HepG2 (cell line): ENCODE measurements around the gene IPP. TPM values are rescaled to one million over a fixed set of nuclear protein-coding genes. Genes with fewer than 3 reads are reported as not detected.
A peak's percentile ranks its signal among the peaks of the same experiment; 100 is the strongest.

Experiments
- ARNT2 ChIP-seq: sonication (generic); formaldehyde crosslinking; IDR thresholded peaks from 2 replicates; pipeline ENCODE4 v1.8.0; 2022; ENCODE audit warnings: mild to moderate bottlenecking, low read depth, missing genetic modification reagents, moderate library complexity
- JARID2 ChIP-seq: sonication (generic); formaldehyde crosslinking; IDR thresholded peaks from 2 replicates; pipeline ENCODE4 v1.8.1; 2023; ENCODE audit warnings: missing genetic modification reagents, inconsistent platforms; ENCODE audit not compliant: insufficient replicate concordance
- MBNL3 ChIP-seq: fragments of 250-450 bp; sonication (Bioruptor Pico); conservative IDR thresholded peaks from 2 replicates; pipeline ENCODE4 v1.8.0; 2022; ENCODE audit warnings: mild to moderate bottlenecking, inconsistent platforms
- NCOR1 ChIP-seq: fragments of 200-600 bp; sonication (generic); IDR thresholded peaks from 2 replicates; pipeline ENCODE4 v1.7.0; 2017; ENCODE audit warnings: antibody characterized with exemption, low read length, borderline replicate concordance
- NR2F1 ChIP-seq, 2 experiments: fragments of 450-650 bp in 1 of 2; formaldehyde crosslinking in 1 of 2; IDR thresholded peaks; 2 replicates each; pipeline versions ENCODE4 v1.5.0 to v1.6.1; 2016 to 2020; ENCODE audit warnings: mild to moderate bottlenecking in 1 of 2, missing compliant biosample characterization in 1 of 2, missing genetic modification reagents in 1 of 2, moderate library complexity in 1 of 2
- RARG ChIP-seq: sonication (generic); formaldehyde crosslinking; IDR thresholded peaks from 2 replicates; pipeline ENCODE4 v1.4.0; 2020; ENCODE audit warnings: low read depth, mild to moderate bottlenecking, missing genetic modification reagents
- RFX3 ChIP-seq: IDR thresholded peaks from 2 replicates; pipeline ENCODE4 v1.6.1; 2016; ENCODE audit warnings: missing biosample characterization, missing genetic modification reagents
- SP4 ChIP-seq: sonication (generic); formaldehyde crosslinking; IDR thresholded peaks from 2 replicates; pipeline ENCODE4 v1.8.1; 2023; ENCODE audit warnings: mild to moderate bottlenecking, missing genetic modification reagents
- TGIF2 ChIP-seq: IDR thresholded peaks from 2 replicates; pipeline ENCODE4 v1.6.1; 2016; ENCODE audit warnings: control low read depth, missing compliant biosample characterization
- ZC3H4 ChIP-seq: sonication (generic); formaldehyde crosslinking; IDR thresholded peaks from 2 replicates; pipeline ENCODE4 v1.4.0; 2020; ENCODE audit warnings: missing genetic modification reagents, borderline replicate concordance
- ZNF496 ChIP-seq: sonication (generic); formaldehyde crosslinking; IDR thresholded peaks from 2 replicates; pipeline ENCODE4 v1.8.1; 2023; ENCODE audit warnings: mild to moderate bottlenecking, moderate library complexity, missing genetic modification reagents; ENCODE audit not compliant: insufficient replicate concordance
- ZNF709 ChIP-seq: sonication (generic); formaldehyde crosslinking; IDR thresholded peaks from 2 replicates; pipeline ENCODE4 v1.5.0; 2020; ENCODE audit warnings: mild to moderate bottlenecking, missing genetic modification reagents
- ZNF780A ChIP-seq: sonication (generic); formaldehyde crosslinking; IDR thresholded peaks from 2 replicates; pipeline ENCODE4 v1.8.0; 2022; ENCODE audit warnings: mild to moderate bottlenecking, missing genetic modification reagents, moderate library complexity
- polyA plus RNA-seq, 8 experiments: library from polyadenylated mRNA; depleted of rRNA in 3 of 8; stranded (reverse) in 7 of 8; unstranded in 1 of 8; fragments of >200 nt; fragmentation: Illumina TruSeq in 4 of 8; extraction: Trizol in 4 of 8; gene quantifications; 2 replicates each; pipeline versions ENCODE4 v1.2.1 to v1.2.3, GENCODE V29; 2011 to 2016; ENCODE audit warnings: low read depth in 4 of 8, missing spikeins in 1 of 8, mixed read lengths in 1 of 8; ENCODE audit not compliant: insufficient read depth in 1 of 8
- total RNA-seq, 5 experiments: library from RNA; depleted of rRNA; stranded (reverse); fragments of >200 nt; fragmentation: Illumina TruSeq; extraction: Trizol; gene quantifications; 2 replicates each; pipeline ENCODE4 v1.2.3, GENCODE V29; 2016; ENCODE audit warnings: low read depth in 1 of 5
- TF ChIP-seq, protein P1 (sequence below): sonication (generic); formaldehyde crosslinking; IDR thresholded peaks from 2 replicates; pipeline ENCODE4 v1.5.1; 2020; ENCODE audit warnings: mild to moderate bottlenecking, missing genetic modification reagents, moderate library complexity
- TF ChIP-seq, protein P2 (sequence below): sonication (generic); formaldehyde crosslinking; conservative IDR thresholded peaks from 2 replicates; pipeline ENCODE4 v1.4.0; 2020; ENCODE audit warnings: mild to moderate bottlenecking, missing genetic modification reagents, moderate library complexity
- TF ChIP-seq, protein P3 (sequence below): sonication (generic); formaldehyde crosslinking; IDR thresholded peaks from 2 replicates; pipeline ENCODE4 v1.4.0; 2020; ENCODE audit warnings: low read depth, missing genetic modification reagents

IPP gene
- total and polyA plus RNA-seq, 2 of the 13 experiments (the other 11 are each of a cell fraction or from before 2014, with no cell fraction given): 3.0 to 9.7 TPM

DNA sequence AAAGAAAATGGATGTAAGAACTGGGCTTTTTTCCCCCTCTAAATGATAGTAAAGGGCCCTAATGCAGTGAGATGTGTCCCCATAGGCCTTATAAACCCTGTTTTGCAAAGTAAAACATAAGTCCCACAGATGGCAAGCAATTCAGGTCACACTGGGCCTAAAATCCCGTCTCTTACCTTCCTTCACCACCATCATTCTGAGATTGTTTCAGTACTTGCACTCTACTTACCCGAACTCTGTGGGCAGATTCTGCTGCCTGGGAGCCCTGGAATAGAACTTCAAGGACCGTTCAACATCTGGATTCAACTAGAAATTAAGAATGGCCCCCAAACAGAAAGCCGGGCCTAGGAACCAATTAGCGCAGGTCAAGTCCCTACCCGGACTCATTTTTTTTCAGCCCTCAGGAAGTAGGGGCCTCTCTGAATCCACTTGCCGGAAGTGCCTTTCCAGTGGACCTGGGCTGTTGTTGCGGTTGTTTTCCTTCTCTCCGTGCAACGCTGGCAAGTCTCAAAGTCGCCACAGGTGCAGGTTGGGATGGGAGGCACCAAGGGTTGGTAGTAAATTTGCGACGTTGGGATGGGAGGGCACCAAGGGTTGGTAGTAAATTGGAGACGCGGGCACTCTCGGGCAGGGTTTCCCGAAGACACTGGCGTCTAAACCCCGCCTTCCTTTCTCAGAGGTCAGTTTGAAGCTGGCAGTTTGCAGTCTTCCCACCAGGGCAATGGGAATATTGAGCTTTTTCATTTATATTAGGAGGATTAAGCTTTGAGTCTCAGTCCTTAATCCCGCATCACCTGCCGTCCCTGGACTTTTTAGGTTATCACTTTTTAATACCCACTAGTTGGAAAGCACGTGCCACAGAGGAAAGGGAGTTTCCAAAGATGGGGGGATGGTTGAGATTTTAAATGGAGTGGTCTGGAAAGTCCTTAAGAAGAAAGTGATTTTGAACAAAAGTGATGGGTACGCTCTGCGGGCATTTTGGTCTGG, 62.4 kb downstream of the IPP start, which contains the start of gene TMEM69 (continued):
- TF ChIP-seq ZC3H4 (CRISPR knock-in tag) (peak; percentile 91), ZNF496 (no peak), NR2F1 (CRISPR knock-in tag; IDR thresholded peaks at IDR 0.05) (no peak), JARID2 (CRISPR knock-in tag) (no peak), RFX3 (CRISPR knock-in tag) (no peak), MBNL3 (CRISPR knock-in tag) (no peak), NCOR1 (peak; percentile 30; the same call in 1 of the 2 replicates), ZNF709 (CRISPR knock-in tag) (0 out of 2 replicates have a peak, but pooled peaks have one; percentile 25), RARG (CRISPR knock-in tag) (no peak), SP4 (peak; percentile 57), ZNF780A (CRISPR knock-in tag) (no peak), ARNT2 (CRISPR knock-in tag) (0 out of 2 replicates have a peak, but pooled peaks have one; percentile 37), TGIF2 (CRISPR knock-in tag) (peak; percentile 90)
- TF ChIP-seq, protein P1, sequence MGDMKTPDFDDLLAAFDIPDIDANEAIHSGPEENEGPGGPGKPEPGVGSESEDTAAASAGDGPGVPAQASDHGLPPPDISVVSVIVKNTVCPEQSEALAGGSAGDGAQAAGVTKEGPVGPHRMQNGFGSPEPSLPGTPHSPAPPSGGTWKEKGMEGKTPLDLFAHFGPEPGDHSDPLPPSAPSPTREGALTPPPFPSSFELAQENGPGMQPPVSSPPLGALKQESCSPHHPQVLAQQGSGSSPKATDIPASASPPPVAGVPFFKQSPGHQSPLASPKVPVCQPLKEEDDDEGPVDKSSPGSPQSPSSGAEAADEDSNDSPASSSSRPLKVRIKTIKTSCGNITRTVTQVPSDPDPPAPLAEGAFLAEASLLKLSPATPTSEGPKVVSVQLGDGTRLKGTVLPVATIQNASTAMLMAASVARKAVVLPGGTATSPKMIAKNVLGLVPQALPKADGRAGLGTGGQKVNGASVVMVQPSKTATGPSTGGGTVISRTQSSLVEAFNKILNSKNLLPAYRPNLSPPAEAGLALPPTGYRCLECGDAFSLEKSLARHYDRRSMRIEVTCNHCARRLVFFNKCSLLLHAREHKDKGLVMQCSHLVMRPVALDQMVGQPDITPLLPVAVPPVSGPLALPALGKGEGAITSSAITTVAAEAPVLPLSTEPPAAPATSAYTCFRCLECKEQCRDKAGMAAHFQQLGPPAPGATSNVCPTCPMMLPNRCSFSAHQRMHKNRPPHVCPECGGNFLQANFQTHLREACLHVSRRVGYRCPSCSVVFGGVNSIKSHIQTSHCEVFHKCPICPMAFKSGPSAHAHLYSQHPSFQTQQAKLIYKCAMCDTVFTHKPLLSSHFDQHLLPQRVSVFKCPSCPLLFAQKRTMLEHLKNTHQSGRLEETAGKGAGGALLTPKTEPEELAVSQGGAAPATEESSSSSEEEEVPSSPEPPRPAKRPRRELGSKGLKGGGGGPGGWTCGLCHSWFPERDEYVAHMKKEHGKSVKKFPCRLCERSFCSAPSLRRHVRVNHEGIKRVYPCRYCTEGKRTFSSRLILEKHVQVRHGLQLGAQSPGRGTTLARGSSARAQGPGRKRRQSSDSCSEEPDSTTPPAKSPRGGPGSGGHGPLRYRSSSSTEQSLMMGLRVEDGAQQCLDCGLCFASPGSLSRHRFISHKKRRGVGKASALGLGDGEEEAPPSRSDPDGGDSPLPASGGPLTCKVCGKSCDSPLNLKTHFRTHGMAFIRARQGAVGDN (CRISPR knock-in tag): peak; percentile 5
- TF ChIP-seq, protein P2, sequence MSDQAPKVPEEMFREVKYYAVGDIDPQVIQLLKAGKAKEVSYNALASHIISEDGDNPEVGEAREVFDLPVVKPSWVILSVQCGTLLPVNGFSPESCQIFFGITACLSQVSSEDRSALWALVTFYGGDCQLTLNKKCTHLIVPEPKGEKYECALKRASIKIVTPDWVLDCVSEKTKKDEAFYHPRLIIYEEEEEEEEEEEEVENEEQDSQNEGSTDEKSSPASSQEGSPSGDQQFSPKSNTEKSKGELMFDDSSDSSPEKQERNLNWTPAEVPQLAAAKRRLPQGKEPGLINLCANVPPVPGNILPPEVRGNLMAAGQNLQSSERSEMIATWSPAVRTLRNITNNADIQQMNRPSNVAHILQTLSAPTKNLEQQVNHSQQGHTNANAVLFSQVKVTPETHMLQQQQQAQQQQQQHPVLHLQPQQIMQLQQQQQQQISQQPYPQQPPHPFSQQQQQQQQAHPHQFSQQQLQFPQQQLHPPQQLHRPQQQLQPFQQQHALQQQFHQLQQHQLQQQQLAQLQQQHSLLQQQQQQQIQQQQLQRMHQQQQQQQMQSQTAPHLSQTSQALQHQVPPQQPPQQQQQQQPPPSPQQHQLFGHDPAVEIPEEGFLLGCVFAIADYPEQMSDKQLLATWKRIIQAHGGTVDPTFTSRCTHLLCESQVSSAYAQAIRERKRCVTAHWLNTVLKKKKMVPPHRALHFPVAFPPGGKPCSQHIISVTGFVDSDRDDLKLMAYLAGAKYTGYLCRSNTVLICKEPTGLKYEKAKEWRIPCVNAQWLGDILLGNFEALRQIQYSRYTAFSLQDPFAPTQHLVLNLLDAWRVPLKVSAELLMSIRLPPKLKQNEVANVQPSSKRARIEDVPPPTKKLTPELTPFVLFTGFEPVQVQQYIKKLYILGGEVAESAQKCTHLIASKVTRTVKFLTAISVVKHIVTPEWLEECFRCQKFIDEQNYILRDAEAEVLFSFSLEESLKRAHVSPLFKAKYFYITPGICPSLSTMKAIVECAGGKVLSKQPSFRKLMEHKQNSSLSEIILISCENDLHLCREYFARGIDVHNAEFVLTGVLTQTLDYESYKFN (CRISPR knock-in tag): 0 out of 2 replicates have a peak, but pooled peaks have one; percentile 19
- TF ChIP-seq, protein P3, sequence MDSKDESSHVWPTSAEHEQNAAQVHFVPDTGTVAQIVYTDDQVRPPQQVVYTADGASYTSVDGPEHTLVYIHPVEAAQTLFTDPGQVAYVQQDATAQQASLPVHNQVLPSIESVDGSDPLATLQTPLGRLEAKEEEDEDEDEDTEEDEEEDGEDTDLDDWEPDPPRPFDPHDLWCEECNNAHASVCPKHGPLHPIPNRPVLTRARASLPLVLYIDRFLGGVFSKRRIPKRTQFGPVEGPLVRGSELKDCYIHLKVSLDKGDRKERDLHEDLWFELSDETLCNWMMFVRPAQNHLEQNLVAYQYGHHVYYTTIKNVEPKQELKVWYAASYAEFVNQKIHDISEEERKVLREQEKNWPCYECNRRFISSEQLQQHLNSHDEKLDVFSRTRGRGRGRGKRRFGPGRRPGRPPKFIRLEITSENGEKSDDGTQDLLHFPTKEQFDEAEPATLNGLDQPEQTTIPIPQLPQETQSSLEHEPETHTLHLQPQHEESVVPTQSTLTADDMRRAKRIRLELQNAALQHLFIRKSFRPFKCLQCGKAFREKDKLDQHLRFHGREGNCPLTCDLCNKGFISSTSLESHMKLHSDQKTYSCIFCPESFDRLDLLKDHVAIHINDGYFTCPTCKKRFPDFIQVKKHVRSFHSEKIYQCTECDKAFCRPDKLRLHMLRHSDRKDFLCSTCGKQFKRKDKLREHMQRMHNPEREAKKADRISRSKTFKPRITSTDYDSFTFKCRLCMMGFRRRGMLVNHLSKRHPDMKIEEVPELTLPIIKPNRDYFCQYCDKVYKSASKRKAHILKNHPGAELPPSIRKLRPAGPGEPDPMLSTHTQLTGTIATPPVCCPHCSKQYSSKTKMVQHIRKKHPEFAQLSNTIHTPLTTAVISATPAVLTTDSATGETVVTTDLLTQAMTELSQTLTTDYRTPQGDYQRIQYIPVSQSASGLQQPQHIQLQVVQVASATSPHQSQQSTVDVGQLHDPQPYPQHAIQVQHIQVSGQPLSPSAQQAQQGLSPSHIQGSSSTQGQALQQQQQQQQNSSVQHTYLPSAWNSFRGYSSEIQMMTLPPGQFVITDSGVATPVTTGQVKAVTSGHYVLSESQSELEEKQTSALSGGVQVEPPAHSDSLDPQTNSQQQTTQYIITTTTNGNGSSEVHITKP: peak; percentile 61
